ENCODE results near the gene PTPRN2. TPM values are rescaled to one million over a fixed set of nuclear protein-coding genes. Genes with fewer than 3 reads are reported as not detected.
"Not testable (repeated sequence)": the region's sequence is repeated elsewhere in the genome, so short reads cannot be mapped to it uniquely, and the experiment has no call there.

The PTPRN2 gene
- total and polyA plus RNA-seq, 2 of the 13 experiments (the other 11 are each of a cell fraction or from before 2014, with no cell fraction given) = 2.5 to 24.2 TPM

GRCh38 chr7:158419238-158419785 is 168.3 kb downstream of the PTPRN2 start:
- H4K20me1 ChIP-seq (ENCODE audit: insufficient read depth, low read length) = peaks cover 45% of the 10 kb centered on the region; the same call in 1 of the 2 replicates
- POLR2A ChIA-PET = no interaction called here
- intact Hi-C loops (cut with micrococcal nuclease; ENCODE audit: unreplicated experiment) (no loop called here), in situ Hi-C loops (cut with HindIII; ENCODE audit: extremely low pct_ligation_motif_present, low pct_unique_long_range_greater_than_20kb) (no loop called here)
- H2AFZ ChIP-seq (ENCODE audit: low read length) = no peak overlapping the region
- WGBS (ENCODE audit: low lambda C conversion rate) = 85% methylated on average over 9 of the region's 13 CpGs
- no peak overlapping the region for H3K9ac ChIP-seq (ENCODE audit: insufficient read depth, low read depth, low read length)
- no peaks in the 10 kb centered on the region for H3K9me3 ChIP-seq (ENCODE audit: low read length)
- FAIRE-seq = no peak
- H3K79me2 ChIP-seq (ENCODE audit: insufficient read depth, low read length) = no peaks in the 10 kb centered on the region
- DNase-seq (ENCODE audit: low spot score) = no peak
- H3K4me2 ChIP-seq (ENCODE audit: low read depth, low read length) = no peak overlapping the region
- TF ChIP-seq BATF2 (CRISPR knock-in tag; IDR thresholded peaks at IDR 0.05) (no peak), YEATS2 (CRISPR knock-in tag; IDR thresholded peaks at IDR 0.05; ENCODE audit: borderline replicate concordance) (no peak)
- ATAC-seq = no peak
- 0 out of 2 replicates have a peak, but pooled peaks cover 10% of the 10 kb centered on the region for H3K4me1 ChIP-seq (ENCODE audit: insufficient read depth, low read length)
- no peaks in the 10 kb centered on the region for H3K27me3 ChIP-seq (ENCODE audit: control insufficient read depth in 1 of 2, insufficient read depth in 2 of 2, low read length in 2 of 2)
- BruUV-seq (replicated peaks) = no TSS peak
- H3K27ac ChIP-seq (ENCODE audit: extremely low read length, insufficient read depth, low read length) = no peak overlapping the region
- no peak overlapping the region for H3K4me3 ChIP-seq (replicated peaks in 1 of 3; ENCODE audit: insufficient read depth in 1 of 3, low read depth in 2 of 3, low read length in 3 of 3)
- no peaks in the 10 kb centered on the region; a peak in 1 of 5 replicates for H3K36me3 ChIP-seq (replicated peaks in 1 of 2; ENCODE audit: control insufficient read depth in 1 of 2, insufficient read depth in 2 of 2, low read length in 2 of 2)
- CTCF ChIA-PET (ENCODE audit: low intra/inter-chr PET ratio, low total read pairs) = no interaction called here

GRCh38 chr7:158418395-158418794 is 169.2 kb downstream of the PTPRN2 start:
- H3K4me3 ChIP-seq (replicated peaks in 1 of 3; ENCODE audit: insufficient read depth in 1 of 3, low read depth in 2 of 3, low read length in 3 of 3); H3K36me3 ChIP-seq (replicated peaks in 1 of 2; ENCODE audit: control insufficient read depth in 1 of 2, insufficient read depth in 2 of 2, low read length in 2 of 2); CTCF ChIA-PET (ENCODE audit: low intra/inter-chr PET ratio, low total read pairs); H2AFZ ChIP-seq (ENCODE audit: low read length); ATAC-seq; FAIRE-seq; H3K79me2 ChIP-seq (ENCODE audit: insufficient read depth, low read length); H3K9ac ChIP-seq (ENCODE audit: insufficient read depth, low read depth, low read length); H3K27me3 ChIP-seq (ENCODE audit: control insufficient read depth in 1 of 2, insufficient read depth in 2 of 2, low read length in 2 of 2); intact Hi-C loops (cut with micrococcal nuclease; ENCODE audit: unreplicated experiment); H3K27ac ChIP-seq (ENCODE audit: extremely low read length, insufficient read depth, low read length); H3K4me2 ChIP-seq (ENCODE audit: low read depth, low read length); H3K9me3 ChIP-seq (ENCODE audit: low read length); BruUV-seq (replicated peaks); in situ Hi-C loops (cut with HindIII; ENCODE audit: extremely low pct_ligation_motif_present, low pct_unique_long_range_greater_than_20kb); POLR2A ChIA-PET; DNase-seq (ENCODE audit: low spot score): not testable (repeated sequence)
- WGBS (ENCODE audit: low lambda C conversion rate) = 91% methylated on average over 14 of the region's 14 CpGs
- H3K4me1 ChIP-seq (ENCODE audit: insufficient read depth, low read length) = 0 out of 2 replicates have a peak, but pooled peaks cover 10% of the 10 kb centered on the region
- H4K20me1 ChIP-seq (ENCODE audit: insufficient read depth, low read length) = peaks cover 54% of the 10 kb centered on the region; the same call in 1 of the 2 replicates
